CD14-positive monocyte (primary cell): ENCODE measurements around the gene LAMB4. TPM values are rescaled to one million over a fixed set of nuclear protein-coding genes. Genes with fewer than 3 reads are reported as not detected.

ENCODE experiments used
- DNase-seq, 3 donors: peaks; one replicate each; pipeline ENCODE4 v3.0.0-alpha.2; 2011 to 2022
- H2AFZ ChIP-seq: 2 replicates; pipeline ENCODE4 v1.6.0; 2012; ENCODE audit warnings: mild to moderate bottlenecking, low read depth, low read length, inconsistent platforms; ENCODE audit not compliant: insufficient read depth, poor library complexity, severe bottlenecking
- H3K27ac ChIP-seq, 2 donors: 1 replicate in 1 of 2; 2 replicates in 1 of 2; pipeline ENCODE4 v1.5.1; 2012 to 2013; ENCODE audit warnings: low read length in 2 of 2, control low read depth in 1 of 2, inconsistent platforms in 1 of 2, low read depth in 1 of 2, mild to moderate bottlenecking in 1 of 2
- H3K27me3 ChIP-seq, 2 donors: one replicate each; pipeline versions ENCODE4 v1.6.0 to v1.6.1; 2011 to 2013; ENCODE audit warnings: low read length in 2 of 2; ENCODE audit not compliant: control insufficient read depth in 2 of 2, insufficient read depth in 2 of 2
- H3K36me3 ChIP-seq, 2 donors: replicated peaks in 1 of 2; 1 replicate in 1 of 2; 2 replicates in 1 of 2; pipeline versions ENCODE4 v1.5.1 to v1.6.1; 2012 to 2013; ENCODE audit warnings: low read length in 2 of 2, control low read depth in 1 of 2, inconsistent platforms in 1 of 2, mild to moderate bottlenecking in 1 of 2; ENCODE audit not compliant: insufficient read depth in 2 of 2, control insufficient read depth in 1 of 2
- H3K4me1 ChIP-seq, 2 donors: 1 replicate in 1 of 2; 2 replicates in 1 of 2; pipeline versions ENCODE4 v1.5.1 to v1.6.1; 2012 to 2013; ENCODE audit warnings: low read length in 2 of 2, control low read depth in 1 of 2, inconsistent platforms in 1 of 2, mild to moderate bottlenecking in 1 of 2, moderate library complexity in 1 of 2; ENCODE audit not compliant: insufficient read depth in 2 of 2, control insufficient read depth in 1 of 2
- H3K4me2 ChIP-seq: replicated peaks from 2 replicates; pipeline ENCODE3; 2012; ENCODE audit warnings: low read length, moderate library complexity, mild to moderate bottlenecking; ENCODE audit not compliant: poor library complexity, severe bottlenecking; ENCODE audit errors: extremely low read depth
- H3K4me3 ChIP-seq, 3 experiments: fragments of 200-600 bp in 1 of 3; sonication (generic) in 1 of 3; replicated peaks in 1 of 3; 1 replicate in 2 of 3; 2 replicates in 1 of 3; pipeline ENCODE4 v1.5.1; 2011 to 2013; ENCODE audit warnings: low read length in 3 of 3, mild to moderate bottlenecking in 3 of 3, control low read depth in 2 of 3, low read depth in 2 of 3, inconsistent platforms in 1 of 3, moderate library complexity in 1 of 3
- H3K79me2 ChIP-seq: 2 replicates; pipeline ENCODE4 v1.6.0; 2012; ENCODE audit warnings: mild to moderate bottlenecking, control low read depth, inconsistent platforms, low read length, moderate library complexity; ENCODE audit not compliant: insufficient read depth
- H3K9ac ChIP-seq: 2 replicates; pipeline ENCODE4 v1.6.0; 2017; ENCODE audit warnings: low read length, mild to moderate bottlenecking; ENCODE audit not compliant: insufficient read depth, poor library complexity, severe bottlenecking
- H3K9me3 ChIP-seq, 2 donors: replicated peaks in 1 of 2; 1 replicate in 1 of 2; 2 replicates in 1 of 2; pipeline versions ENCODE4 v1.5.1 to v1.6.1; 2012 to 2013; ENCODE audit warnings: low read length in 2 of 2, control low read depth in 1 of 2; ENCODE audit not compliant: control insufficient read depth in 1 of 2, insufficient read depth in 1 of 2
- H4K20me1 ChIP-seq: 2 replicates; pipeline ENCODE4 v1.6.0; 2012; ENCODE audit warnings: mild to moderate bottlenecking, low read length, control low read depth, moderate library complexity; ENCODE audit not compliant: insufficient read depth
- H3K27ac Mint-ChIP-seq, 7 donors: one replicate each; pipeline ENCODE4 v1.8.0; 2020; ENCODE audit warnings: mild to moderate bottlenecking in 7 of 7, mixed read lengths in 7 of 7, moderate library complexity in 6 of 7, inconsistent platforms in 2 of 7
- H3K27me3 Mint-ChIP-seq, 3 donors: one replicate each; pipeline ENCODE4 v1.8.0; 2021 to 2022; ENCODE audit warnings: low read depth in 3 of 3, mild to moderate bottlenecking in 3 of 3, mixed read lengths in 3 of 3, moderate library complexity in 3 of 3, inconsistent platforms in 1 of 3
- H3K36me3 Mint-ChIP-seq, 2 donors: one replicate each; pipeline ENCODE4 v1.8.0; 2020; ENCODE audit warnings: mixed read lengths in 2 of 2, inconsistent platforms in 1 of 2, mild to moderate bottlenecking in 1 of 2
- H3K4me1 Mint-ChIP-seq: one replicate; pipeline ENCODE4 v1.8.0; 2020; ENCODE audit warnings: mild to moderate bottlenecking, mixed read lengths
- H3K4me3 Mint-ChIP-seq, 2 donors: one replicate each; pipeline ENCODE4 v1.8.0; 2020; ENCODE audit warnings: mild to moderate bottlenecking in 2 of 2, mixed read lengths in 2 of 2, moderate library complexity in 1 of 2
- H3K9me3 Mint-ChIP-seq, 7 donors: one replicate each; pipeline ENCODE4 v1.8.0; 2020 to 2022; ENCODE audit warnings: mixed read lengths in 7 of 7, mild to moderate bottlenecking in 6 of 7, moderate library complexity in 6 of 7, inconsistent platforms in 2 of 7
- CTCF ChIP-seq: fragments of 200-600 bp; IDR thresholded peaks from one replicate; pipeline ENCODE4 v1.8.0; 2022; ENCODE audit warnings: antibody characterized with exemption, mild to moderate bottlenecking
- WGBS: methylation state at CpG from one replicate; pipeline ENCODE4 v1.1.5; 2013; ENCODE audit warnings: missing lambda C conversion rate; ENCODE audit not compliant: insufficient coverage; 5-methylcytosine and 5-hydroxymethylcytosine counted together
- intact Hi-C, 2 donors: fragments of 100-400 bp; cut with micrococcal nuclease; formaldehyde crosslinking; loops; one replicate each; pipeline versions ENCODE4 v1.15.0 to v1.15.1; 2023
- polyA plus RNA-seq, 3 donors: library from polyadenylated mRNA; depleted of rRNA in 1 of 3; unstranded in 2 of 3; stranded (reverse) in 1 of 3; fragments of 300-500 nt in 2 of 3; fragments of >200 nt in 1 of 3; fragmentation: Illumina TruSeq in 2 of 3; gene quantifications; 1 replicate in 2 of 3; 2 replicates in 1 of 3; pipeline ENCODE4 v1.2.3, GENCODE V29; 2012 to 2021

Gene LAMB4
- polyA plus RNA-seq, 3 donors = not detected

GRCh38 chr7:108030516-108030915 lies 99.6 kb downstream of the LAMB4 start:
- Histone ChIP-seq H3K36me3 (no peaks in the 10 kb centered on the region), H3K4me3 (no peak overlapping the region), H4K20me1 (no peaks in the 10 kb centered on the region), H3K27me3 (no peaks in the 10 kb centered on the region), H3K9ac (no peak overlapping the region), H3K79me2 (no peaks in the 10 kb centered on the region), H3K4me2 (no peak overlapping the region), H3K4me1 (no peaks in the 10 kb centered on the region), H3K27ac (no peak overlapping the region), H2AFZ (no peak overlapping the region), H3K9me3 (no peaks in the 10 kb centered on the region)
- intact Hi-C loops = no loop called here
- TF ChIP-seq CTCF = no peak
- Mint-ChIP-seq H3K27me3 (peaks cover 0 to 2% (median 0%) of the 10 kb centered on the region in 3 donors), H3K27ac (no peak overlapping the region), H3K4me3 (no peak overlapping the region), H3K4me1 (peaks cover 3% of the 10 kb centered on the region), H3K9me3 (no peaks in the 10 kb centered on the region), H3K36me3 (no peaks in the 10 kb centered on the region)
- DNase-seq = no peak
- WGBS = no CpG with 5 or more reads among the region's 3 CpGs

- Mint-ChIP-seq H3K27me3 (peaks cover 0 to 5% (median 0%) of the 10 kb centered on the region in 3 donors), H3K4me3 (no peak overlapping the region), H3K27ac (no peak overlapping the region), H3K9me3 (peaks cover 0 to 3% (median 0%) of the 10 kb centered on the region in 7 donors), H3K4me1 (peaks cover 3% of the 10 kb centered on the region), H3K36me3 (no peaks in the 10 kb centered on the region)
- intact Hi-C loops = no loop called here
- H4K20me1 ChIP-seq = no peaks in the 10 kb centered on the region
- no peak overlapping the region for H2AFZ ChIP-seq
- no peaks in the 10 kb centered on the region for H3K27me3 ChIP-seq
- no peak for TF ChIP-seq CTCF
- no peak overlapping the region for H3K4me2 ChIP-seq
- H3K27ac ChIP-seq = no peak overlapping the region
- no peaks in the 10 kb centered on the region for H3K79me2 ChIP-seq
- no CpG with 5 or more reads among the region's 3 CpGs for WGBS
- no peaks in the 10 kb centered on the region for H3K36me3 ChIP-seq
- no peak overlapping the region for H3K4me3 ChIP-seq
- H3K9me3 ChIP-seq = no peaks in the 10 kb centered on the region
- no peak overlapping the region for H3K9ac ChIP-seq
- DNase-seq = no peak
- no peaks in the 10 kb centered on the region for H3K4me1 ChIP-seq
Observed at GRCh38 chr7:108029034-108029433, 101.1 kb downstream of the LAMB4 start.
